ENCODE results near the gene B3GALNT2. TPM values are rescaled to one million over a fixed set of nuclear protein-coding genes. Genes with fewer than 3 reads are reported as not detected.

B3GALNT2 gene
- total RNA-seq, 1 experiment from 2014 or later, result 26.4 TPM

- no TSS peak for BruUV-seq (replicated peaks)
- Histone ChIP-seq H3K9ac (ENCODE audit: low read length) (no peak overlapping the region), H3F3A (ENCODE audit: low read length, unreplicated experiment) (no peaks in the 10 kb centered on the region), H3K27me3 (ENCODE audit: low read length) (no peaks in the 10 kb centered on the region), H3K9me2 (replicated peaks; ENCODE audit: low read length) (no peaks in the 10 kb centered on the region), H3K4me3 (ENCODE audit: low read length) (no peak overlapping the region), H3K4me1 (ENCODE audit: insufficient read depth, low read length) (peaks cover 7% of the 10 kb centered on the region), H2AFZ (ENCODE audit: low read length) (no peak overlapping the region), H4K20me1 (ENCODE audit: low read length) (no peaks in the 10 kb centered on the region), H3K4me2 (ENCODE audit: low read length) (no peak overlapping the region), H3K79me2 (ENCODE audit: low read length) (no peaks in the 10 kb centered on the region; the same call in 1 of the 2 replicates), H3K9me3 (ENCODE audit: low read length) (no peaks in the 10 kb centered on the region), H3K36me3 (ENCODE audit: low read depth, low read length) (no peaks in the 10 kb centered on the region), H3K27ac (ENCODE audit: low read length) (no peak overlapping the region)
- ATAC-seq, result no peak
- TF ChIP-seq EZH2phosphoT487 (IDR thresholded peaks at IDR 0.05; ENCODE audit: borderline replicate concordance, low read length) (no peak), CTCF (conservative IDR thresholded peaks at IDR 0.05; ENCODE audit: low read depth, low read length) (no peak), EZH2 (IDR thresholded peaks at IDR 0.05; ENCODE audit: low read length, unreplicated experiment) (no peak)
- CTCF ChIA-PET, result no interaction called here
- POLR2A ChIA-PET (ENCODE audit: unreplicated experiment), result no interaction called here
- no peak for DNase-seq
- intact Hi-C loops (cut with micrococcal nuclease), result loop anchor here (5.0 kb wide), 1 partner anchor 331 kb away; no protein-coding TSS in a partner anchor
These were observed 6.6 kb upstream of the B3GALNT2 start for GRCh38 chr1:235510823-235511222.

GRCh38 chr1:235507623-235508022 is 3.4 kb upstream of the B3GALNT2 start:
- Histone ChIP-seq H3F3A (ENCODE audit: low read length, unreplicated experiment) (no peaks in the 10 kb centered on the region), H3K27ac (ENCODE audit: low read length) (no peak overlapping the region), H3K4me1 (ENCODE audit: insufficient read depth, low read length) (peaks cover 8% of the 10 kb centered on the region), H3K4me3 (ENCODE audit: low read length) (no peak overlapping the region), H3K4me2 (ENCODE audit: low read length) (no peak overlapping the region), H3K9me2 (replicated peaks; ENCODE audit: low read length) (no peaks in the 10 kb centered on the region), H3K79me2 (ENCODE audit: low read length) (peaks cover 12% of the 10 kb centered on the region), H2AFZ (ENCODE audit: low read length) (no peak overlapping the region), H3K27me3 (ENCODE audit: low read length) (no peaks in the 10 kb centered on the region), H3K36me3 (ENCODE audit: low read depth, low read length) (no peaks in the 10 kb centered on the region), H3K9me3 (ENCODE audit: low read length) (no peaks in the 10 kb centered on the region), H4K20me1 (ENCODE audit: low read length) (no peaks in the 10 kb centered on the region), H3K9ac (ENCODE audit: low read length) (no peak overlapping the region)
- BruUV-seq (replicated peaks), result no TSS peak
- intact Hi-C loops (cut with micrococcal nuclease), result no loop called here
- DNase-seq, result no peak
- TF ChIP-seq EZH2 (IDR thresholded peaks at IDR 0.05; ENCODE audit: low read length, unreplicated experiment) (no peak), CTCF (conservative IDR thresholded peaks at IDR 0.05; ENCODE audit: low read depth, low read length) (no peak), EZH2phosphoT487 (IDR thresholded peaks at IDR 0.05; ENCODE audit: borderline replicate concordance, low read length) (no peak)
- POLR2A ChIA-PET (ENCODE audit: unreplicated experiment), result no interaction called here
- CTCF ChIA-PET, result no interaction called here
- no peak for ATAC-seq

GRCh38 chr1:235504494-235505222 is 406 bp upstream of the B3GALNT2 start:
- Histone ChIP-seq H3F3A (ENCODE audit: low read length, unreplicated experiment) (no peaks in the 10 kb centered on the region), H3K79me2 (ENCODE audit: low read length) (peaks cover 42% of the 10 kb centered on the region), H4K20me1 (ENCODE audit: low read length) (peaks cover 7% of the 10 kb centered on the region; the same call in 1 of the 2 replicates), H3K9me3 (ENCODE audit: low read length) (no peaks in the 10 kb centered on the region), H3K9me2 (replicated peaks; ENCODE audit: low read length) (no peaks in the 10 kb centered on the region), H2AFZ (ENCODE audit: low read length) (peak overlapping the region; percentile 93), H3K27ac (ENCODE audit: low read length) (peak overlapping the region; percentile 98), H3K4me2 (ENCODE audit: low read length) (peak overlapping the region; percentile 93), H3K4me1 (ENCODE audit: insufficient read depth, low read length) (peaks cover 20% of the 10 kb centered on the region), H3K36me3 (ENCODE audit: low read depth, low read length) (no peaks in the 10 kb centered on the region), H3K27me3 (ENCODE audit: low read length) (no peaks in the 10 kb centered on the region), H3K4me3 (ENCODE audit: low read length) (peak overlapping the region; percentile 98), H3K9ac (ENCODE audit: low read length) (peak overlapping the region; percentile 99)
- DNase-seq, result peak; percentile 95
- no peak for TF ChIP-seq EZH2phosphoT487 (IDR thresholded peaks at IDR 0.05; ENCODE audit: borderline replicate concordance, low read length)
- peak; percentile 64 for TF ChIP-seq CTCF (conservative IDR thresholded peaks at IDR 0.05; ENCODE audit: low read depth, low read length)
- no peak for TF ChIP-seq EZH2 (IDR thresholded peaks at IDR 0.05; ENCODE audit: low read length, unreplicated experiment)
- ChIA-PET CTCF (interaction anchor here (0.5 to 1.5 kb wide), 4 partner anchors 37 to 339 kb away, joined by 3 to 8 read pairs (median 4); no protein-coding TSS in a partner anchor), POLR2A (ENCODE audit: unreplicated experiment) (interaction anchor here (0.5 to 0.7 kb wide), 2 partner anchors 42 to 71 kb away, joined by 3 read pairs; no protein-coding TSS in a partner anchor)
- intact Hi-C loops (cut with micrococcal nuclease), result loop anchor here (2.0 to 5.0 kb wide), 2 partner anchors 37 to 466 kb away; no protein-coding TSS in a partner anchor
- ATAC-seq, result peak; percentile 75
- TSS peak; percentile 96 for BruUV-seq (replicated peaks)

All from PC-3 (cell line).